NCI-H748 (cell line): Measurements from ENCODE around the gene PLPP1.

ENCODE experiments used
- DNase-seq: peaks from one replicate; lab custom pipeline; 2025; ENCODE audit not compliant: unreplicated experiment; lab: John Stamatoyannopoulos, UW

The PLPP1 gene

GRCh38 chr5:55411876-55412275 lies 122.9 kb downstream of the PLPP1 start:
- no peak for DNase-seq

- no peak for DNase-seq
Measured at GRCh38 chr5:55410845-55411244, 123.9 kb downstream of the PLPP1 start.

- no peak for DNase-seq
Measured at GRCh38 chr5:55409775-55410174, 125.0 kb downstream of the PLPP1 start.

- DNase-seq, result no peak
Measured at GRCh38 chr5:55407984-55408383, 126.8 kb downstream of the PLPP1 start.

- peak; percentile 56 for DNase-seq
Measured at GRCh38 chr5:55407059-55407684, 127.6 kb downstream of the PLPP1 start.

GRCh38 chr5:55406292-55406691 lies 128.5 kb downstream of the PLPP1 start:
- DNase-seq, result peak; percentile 95

- no peak for DNase-seq
Measured at GRCh38 chr5:55402199-55402598, 132.6 kb downstream of the PLPP1 start.

- no peak for DNase-seq
Measured at GRCh38 chr5:55393501-55394175, 141.1 kb downstream of the PLPP1 start.

- DNase-seq, result no peak
Measured at GRCh38 chr5:55392669-55393068, 142.1 kb downstream of the PLPP1 start.

- no peak for DNase-seq
Measured at GRCh38 chr5:55391707-55392106, 143.1 kb downstream of the PLPP1 start.

- DNase-seq, result no peak
Measured at GRCh38 chr5:55387865-55388264, 146.9 kb downstream of the PLPP1 start.

GRCh38 chr5:55386356-55386755 lies 148.4 kb downstream of the PLPP1 start:
- no peak for DNase-seq

GRCh38 chr5:55385846-55386245 lies 148.9 kb downstream of the PLPP1 start:
- no peak for DNase-seq

GRCh38 chr5:55385227-55385626 lies 149.5 kb downstream of the PLPP1 start:
- DNase-seq, result no peak

GRCh38 chr5:55384072-55384471 lies 150.7 kb downstream of the PLPP1 start:
- no peak for DNase-seq

- DNase-seq, result no peak
Measured at GRCh38 chr5:55383254-55383653, 151.5 kb downstream of the PLPP1 start.

GRCh38 chr5:55377810-55378209 lies 157.0 kb downstream of the PLPP1 start:
- no peak for DNase-seq
